ENCODE data around the gene MYL12B.

MYL12B gene

GRCh38 chr18:3263132-3263700 is 1.3 kb downstream of the MYL12B start:
- H3K4me2 ChIP-seq (ENCODE audit: low read depth, low read length) = peak overlapping the region; percentile 92
- no peaks in the 10 kb centered on the region for H3K9me2 ChIP-seq (replicated peaks; ENCODE audit: insufficient read depth, low read length)
- peak overlapping the region; percentile 92 for H3K4me3 ChIP-seq (ENCODE audit: low read length)
- no peaks in the 10 kb centered on the region for H3K9me3 ChIP-seq (replicated peaks; ENCODE audit: insufficient read depth, low read length)
- TF ChIP-seq EZH2phosphoT487 (IDR thresholded peaks at IDR 0.05; ENCODE audit: low read length) (no peak), EZH2 (optimal IDR thresholded peaks at IDR 0.05; ENCODE audit: low read depth, low read length) (no peak)
- TF ChIP-seq, protein P1, sequence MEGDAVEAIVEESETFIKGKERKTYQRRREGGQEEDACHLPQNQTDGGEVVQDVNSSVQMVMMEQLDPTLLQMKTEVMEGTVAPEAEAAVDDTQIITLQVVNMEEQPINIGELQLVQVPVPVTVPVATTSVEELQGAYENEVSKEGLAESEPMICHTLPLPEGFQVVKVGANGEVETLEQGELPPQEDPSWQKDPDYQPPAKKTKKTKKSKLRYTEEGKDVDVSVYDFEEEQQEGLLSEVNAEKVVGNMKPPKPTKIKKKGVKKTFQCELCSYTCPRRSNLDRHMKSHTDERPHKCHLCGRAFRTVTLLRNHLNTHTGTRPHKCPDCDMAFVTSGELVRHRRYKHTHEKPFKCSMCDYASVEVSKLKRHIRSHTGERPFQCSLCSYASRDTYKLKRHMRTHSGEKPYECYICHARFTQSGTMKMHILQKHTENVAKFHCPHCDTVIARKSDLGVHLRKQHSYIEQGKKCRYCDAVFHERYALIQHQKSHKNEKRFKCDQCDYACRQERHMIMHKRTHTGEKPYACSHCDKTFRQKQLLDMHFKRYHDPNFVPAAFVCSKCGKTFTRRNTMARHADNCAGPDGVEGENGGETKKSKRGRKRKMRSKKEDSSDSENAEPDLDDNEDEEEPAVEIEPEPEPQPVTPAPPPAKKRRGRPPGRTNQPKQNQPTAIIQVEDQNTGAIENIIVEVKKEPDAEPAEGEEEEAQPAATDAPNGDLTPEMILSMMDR (IDR thresholded peaks at IDR 0.05; ENCODE audit: low read length) = no peak
- no peak for DNase-seq
- H2AFZ ChIP-seq (ENCODE audit: low read length) = no peak overlapping the region
- H3K9ac ChIP-seq (ENCODE audit: low read length) = no peak overlapping the region
- no peak overlapping the region for H3K27ac ChIP-seq (ENCODE audit: low read length)
- peaks cover 61% of the 10 kb centered on the region for H3K79me2 ChIP-seq (ENCODE audit: low read length)
- peaks cover 12% of the 10 kb centered on the region; the same call in 1 of the 2 replicates for H3K4me1 ChIP-seq (ENCODE audit: low read length)
- no peaks in the 10 kb centered on the region for H3K36me3 ChIP-seq (replicated peaks; ENCODE audit: insufficient read depth, low read length)
- H3K27me3 ChIP-seq (replicated peaks; ENCODE audit: insufficient read depth, low read length) = no peaks in the 10 kb centered on the region
- H4K20me1 ChIP-seq (ENCODE audit: insufficient read depth, low read length) = peaks cover 5% of the 10 kb centered on the region; the same call in 1 of the 2 replicates
- H3F3A ChIP-seq (ENCODE audit: insufficient read depth, low read length) = peaks cover 6% of the 10 kb centered on the region

- no peak for DNase-seq
- Histone ChIP-seq H3K36me3 (replicated peaks; ENCODE audit: insufficient read depth, low read length) (no peaks in the 10 kb centered on the region), H3K27ac (ENCODE audit: low read length) (no peak overlapping the region), H2AFZ (ENCODE audit: low read length) (no peak overlapping the region), H3K9ac (ENCODE audit: low read length) (no peak overlapping the region), H3K4me1 (ENCODE audit: low read length) (peaks cover 12% of the 10 kb centered on the region; the same call in 1 of the 2 replicates), H3F3A (ENCODE audit: insufficient read depth, low read length) (peaks cover 6% of the 10 kb centered on the region), H3K9me3 (replicated peaks; ENCODE audit: insufficient read depth, low read length) (no peaks in the 10 kb centered on the region), H3K9me2 (replicated peaks; ENCODE audit: insufficient read depth, low read length) (no peaks in the 10 kb centered on the region), H3K4me3 (ENCODE audit: low read length) (no peak overlapping the region), H3K79me2 (ENCODE audit: low read length) (peaks cover 73% of the 10 kb centered on the region), H3K27me3 (replicated peaks; ENCODE audit: insufficient read depth, low read length) (no peaks in the 10 kb centered on the region), H3K4me2 (ENCODE audit: low read depth, low read length) (no peak overlapping the region), H4K20me1 (ENCODE audit: insufficient read depth, low read length) (peaks cover 5% of the 10 kb centered on the region; the same call in 1 of the 2 replicates)
- TF ChIP-seq, protein P1 (IDR thresholded peaks at IDR 0.05; ENCODE audit: low read length) = no peak
- TF ChIP-seq EZH2phosphoT487 (IDR thresholded peaks at IDR 0.05; ENCODE audit: low read length) = no peak
- TF ChIP-seq EZH2 (optimal IDR thresholded peaks at IDR 0.05; ENCODE audit: low read depth, low read length) = no peak
Observed at GRCh38 chr18:3264362-3264761, 2.4 kb downstream of the MYL12B start.

GRCh38 chr18:3265564-3266033 is 3.7 kb downstream of the MYL12B start:
- no peaks in the 10 kb centered on the region for H3K36me3 ChIP-seq (replicated peaks; ENCODE audit: insufficient read depth, low read length)
- H3K4me1 ChIP-seq (ENCODE audit: low read length) = peaks cover 12% of the 10 kb centered on the region; the same call in 1 of the 2 replicates
- no peaks in the 10 kb centered on the region for H3K27me3 ChIP-seq (replicated peaks; ENCODE audit: insufficient read depth, low read length)
- peaks cover 6% of the 10 kb centered on the region for H3F3A ChIP-seq (ENCODE audit: insufficient read depth, low read length)
- H3K4me3 ChIP-seq (ENCODE audit: low read length) = no peak overlapping the region
- no peak overlapping the region for H3K4me2 ChIP-seq (ENCODE audit: low read depth, low read length)
- no peaks in the 10 kb centered on the region for H3K9me2 ChIP-seq (replicated peaks; ENCODE audit: insufficient read depth, low read length)
- H3K9me3 ChIP-seq (replicated peaks; ENCODE audit: insufficient read depth, low read length) = no peaks in the 10 kb centered on the region
- H2AFZ ChIP-seq (ENCODE audit: low read length) = no peak overlapping the region
- peaks cover 84% of the 10 kb centered on the region for H3K79me2 ChIP-seq (ENCODE audit: low read length)
- peaks cover 5% of the 10 kb centered on the region; the same call in 1 of the 2 replicates for H4K20me1 ChIP-seq (ENCODE audit: insufficient read depth, low read length)
- no peak overlapping the region for H3K27ac ChIP-seq (ENCODE audit: low read length)
- H3K9ac ChIP-seq (ENCODE audit: low read length) = no peak overlapping the region
- no peak for DNase-seq
- TF ChIP-seq EZH2phosphoT487 (IDR thresholded peaks at IDR 0.05; ENCODE audit: low read length) (no peak), EZH2 (optimal IDR thresholded peaks at IDR 0.05; ENCODE audit: low read depth, low read length) (no peak)
- TF ChIP-seq, protein P1 (IDR thresholded peaks at IDR 0.05; ENCODE audit: low read length) = no peak

Measured in MM.1S (cell line).